MM.1S (cell line): Measurements from ENCODE around the gene NAA60.

Experiments
- EZH2phosphoT487 ChIP-seq: fragments of 300-600 bp; sonication (generic); IDR thresholded peaks from 2 replicates; pipeline ENCODE4 v1.6.1; 2018; ENCODE audit warnings: antibody characterized with exemption, low read length
- TF ChIP-seq, protein P1 (sequence below): fragments of 300-600 bp; sonication (generic); IDR thresholded peaks from 2 replicates; pipeline ENCODE4 v1.5.1; 2016; ENCODE audit warnings: antibody characterized with exemption, low read length, mixed read lengths

- TF ChIP-seq, protein P1, sequence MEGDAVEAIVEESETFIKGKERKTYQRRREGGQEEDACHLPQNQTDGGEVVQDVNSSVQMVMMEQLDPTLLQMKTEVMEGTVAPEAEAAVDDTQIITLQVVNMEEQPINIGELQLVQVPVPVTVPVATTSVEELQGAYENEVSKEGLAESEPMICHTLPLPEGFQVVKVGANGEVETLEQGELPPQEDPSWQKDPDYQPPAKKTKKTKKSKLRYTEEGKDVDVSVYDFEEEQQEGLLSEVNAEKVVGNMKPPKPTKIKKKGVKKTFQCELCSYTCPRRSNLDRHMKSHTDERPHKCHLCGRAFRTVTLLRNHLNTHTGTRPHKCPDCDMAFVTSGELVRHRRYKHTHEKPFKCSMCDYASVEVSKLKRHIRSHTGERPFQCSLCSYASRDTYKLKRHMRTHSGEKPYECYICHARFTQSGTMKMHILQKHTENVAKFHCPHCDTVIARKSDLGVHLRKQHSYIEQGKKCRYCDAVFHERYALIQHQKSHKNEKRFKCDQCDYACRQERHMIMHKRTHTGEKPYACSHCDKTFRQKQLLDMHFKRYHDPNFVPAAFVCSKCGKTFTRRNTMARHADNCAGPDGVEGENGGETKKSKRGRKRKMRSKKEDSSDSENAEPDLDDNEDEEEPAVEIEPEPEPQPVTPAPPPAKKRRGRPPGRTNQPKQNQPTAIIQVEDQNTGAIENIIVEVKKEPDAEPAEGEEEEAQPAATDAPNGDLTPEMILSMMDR = no peak
- no peak for TF ChIP-seq EZH2phosphoT487
Measured at GRCh38 chr16:3518292-3518985, 75.0 kb downstream of the NAA60 start.
